Gastroesophageal sphincter (tissue), 4 donors: Measurements from ENCODE around the gene PDK4. TPM values are rescaled to one million over a fixed set of nuclear protein-coding genes. Genes with fewer than 3 reads are reported as not detected.

Source experiments
- ATAC-seq: fragments of 150-250 bp; one replicate; pipeline ENCODE4 v1.9.1; 2016; ENCODE audit warnings: mild to moderate bottlenecking, moderate library complexity
- H3K27ac ChIP-seq, 4 donors: fragments of 200-600 bp; sonication (generic) in 3 of 4; 1 replicate in 3 of 4; 2 replicates in 1 of 4; pipeline ENCODE4 v1.5.1; 2016 to 2019
- H3K27me3 ChIP-seq: fragments of 200-600 bp; sonication (generic); one replicate; pipeline ENCODE4 v1.5.1; 2019
- H3K36me3 ChIP-seq, 2 donors: fragments of 200-600 bp; sonication (generic); one replicate each; pipeline ENCODE4 v1.5.1; 2019; ENCODE audit warnings: control low read depth in 1 of 2
- H3K4me1 ChIP-seq, 3 donors: fragments of 200-600 bp; sonication (generic); 1 replicate in 2 of 3; 2 replicates in 1 of 3; pipeline ENCODE4 v1.5.1; 2016 to 2019; ENCODE audit warnings: control low read depth in 2 of 3
- H3K4me3 ChIP-seq, 2 donors: fragments of 200-600 bp; sonication (generic); one replicate each; pipeline ENCODE4 v1.5.1; 2019; ENCODE audit warnings: mild to moderate bottlenecking in 1 of 2, moderate library complexity in 1 of 2
- H3K9me3 ChIP-seq, 3 donors: fragments of 200-600 bp; sonication (generic); one replicate each; pipeline ENCODE4 v1.5.1; 2017 to 2019; ENCODE audit warnings: control low read depth in 2 of 3
- CTCF ChIP-seq, 4 experiments: fragments of 200-600 bp in 2 of 4; fragments of 450-650 bp in 2 of 4; sonication (generic) in 1 of 4; IDR thresholded peaks; one replicate each; pipeline ENCODE4 v1.5.1; 2017 to 2019; ENCODE audit warnings: antibody characterized with exemption in 4 of 4, mild to moderate bottlenecking in 2 of 4, moderate library complexity in 2 of 4
- EP300 ChIP-seq: sonication (generic); formaldehyde crosslinking; IDR thresholded peaks from one replicate; pipeline ENCODE4 v1.6.1; 2017; ENCODE audit warnings: antibody characterized with exemption, mild to moderate bottlenecking
- POLR2A ChIP-seq, 2 donors: fragments of 450-650 bp; IDR thresholded peaks; one replicate each; pipeline ENCODE4 v1.6.1; 2017; ENCODE audit warnings: antibody characterized with exemption in 2 of 2, mild to moderate bottlenecking in 2 of 2, moderate library complexity in 1 of 2
- POLR2AphosphoS5 ChIP-seq: sonication (generic); formaldehyde crosslinking; IDR thresholded peaks from one replicate; pipeline ENCODE4 v1.6.1; 2017; ENCODE audit warnings: antibody characterized with exemption
- WGBS, 2 donors: methylation state at CpG; one replicate each; pipeline ENCODE4 v1.1.5; 2018; ENCODE audit warnings: low coverage in 1 of 2; 5-methylcytosine and 5-hydroxymethylcytosine counted together
- total RNA-seq, 4 donors: library from RNA; depleted of rRNA; stranded (reverse); fragments of >200 nt; gene quantifications; one replicate each; pipeline ENCODE4 v1.1.0, GENCODE V29; 2016

PDK4 gene
- total RNA-seq, 4 donors from 2014 or later: 208 to 842 (median 506) TPM

- ATAC-seq: no peak
- no peaks in the 10 kb centered on the region for H3K27me3 ChIP-seq
- TF ChIP-seq EP300: no peak
- TF ChIP-seq POLR2A (IDR thresholded peaks at IDR 0.05): no peak
- no peak for TF ChIP-seq CTCF (IDR thresholded peaks at IDR 0.05)
- TF ChIP-seq POLR2AphosphoS5: no peak
- peaks cover 5 to 11% of the 10 kb centered on the region in 2 donors for H3K36me3 ChIP-seq
- H3K4me3 ChIP-seq: no peak overlapping the region
- peak overlapping the region in 3 of 4 donors; percentile 95 to 99 (median 97) for H3K27ac ChIP-seq
- H3K4me1 ChIP-seq: peaks cover 9 to 34% (median 13%) of the 10 kb centered on the region in 3 donors
- H3K9me3 ChIP-seq: no peaks in the 10 kb centered on the region
Observed at GRCh38 chr7:95599069-95599468, 2.8 kb upstream of the PDK4 start.

GRCh38 chr7:95598511-95598910 is 2.2 kb upstream of the PDK4 start:
- Histone ChIP-seq H3K4me1 (peaks cover 9 to 29% (median 13%) of the 10 kb centered on the region in 3 donors), H3K36me3 (peaks cover 11 to 17% of the 10 kb centered on the region in 2 donors), H3K9me3 (no peaks in the 10 kb centered on the region), H3K27me3 (no peaks in the 10 kb centered on the region), H3K4me3 (no peak overlapping the region), H3K27ac (peak overlapping the region in 3 of 4 donors; percentile 95 to 99 (median 97))
- 0 to 44% methylated on average over 1 of the region's 1 CpG for WGBS, 2 donors
- no peak for ATAC-seq
- no peak for TF ChIP-seq CTCF (IDR thresholded peaks at IDR 0.05)
- no peak for TF ChIP-seq EP300
- TF ChIP-seq POLR2A (IDR thresholded peaks at IDR 0.05): no peak
- TF ChIP-seq POLR2AphosphoS5: no peak

- peak overlapping the region; percentile 95 to 99 (median 98) for H3K27ac ChIP-seq
- peaks cover 9 to 50% (median 10%) of the 10 kb centered on the region in 3 donors for H3K4me1 ChIP-seq
- H3K27me3 ChIP-seq: no peaks in the 10 kb centered on the region
- TF ChIP-seq CTCF (IDR thresholded peaks at IDR 0.05): no peak
- no peak for TF ChIP-seq POLR2AphosphoS5
- TF ChIP-seq EP300: no peak
- no peak for TF ChIP-seq POLR2A (IDR thresholded peaks at IDR 0.05)
- WGBS, 2 donors: 0 to 12% methylated on average over 3 to 7 of the region's 8 CpGs
- peaks cover 22 to 44% of the 10 kb centered on the region in 2 donors for H3K36me3 ChIP-seq
- ATAC-seq: no peak
- peak overlapping the region; percentile 80 to 98 for H3K4me3 ChIP-seq
- H3K9me3 ChIP-seq: no peaks in the 10 kb centered on the region
Observed at GRCh38 chr7:95595746-95596197, 544 bp downstream of the PDK4 start.

- no peak for ATAC-seq
- no peaks in the 10 kb centered on the region for H3K27me3 ChIP-seq
- H3K36me3 ChIP-seq: peaks cover 22 to 60% of the 10 kb centered on the region in 2 donors
- peak overlapping the region; percentile 78 to 99 (median 97) for H3K27ac ChIP-seq
- H3K4me1 ChIP-seq: peaks cover 11 to 62% (median 19%) of the 10 kb centered on the region in 3 donors
- H3K4me3 ChIP-seq: peak overlapping the region; percentile 80 to 98
- H3K9me3 ChIP-seq: no peaks in the 10 kb centered on the region
- TF ChIP-seq POLR2A (IDR thresholded peaks at IDR 0.05) (peak in 1 of 2 donors; percentile 13), CTCF (IDR thresholded peaks at IDR 0.05) (no peak), EP300 (no peak), POLR2AphosphoS5 (peak; percentile 66)
Observed at GRCh38 chr7:95594185-95594584, 2.1 kb downstream of the PDK4 start.

GRCh38 chr7:95593343-95593742 is 3.0 kb downstream of the PDK4 start:
- WGBS, 2 donors: 42 to 45% methylated on average over 2 of the region's 2 CpGs

More at GRCh38 chr7:95593343-95593742, 3.0 kb downstream of the PDK4 start:
- peaks cover 15 to 62% (median 17%) of the 10 kb centered on the region in 3 donors for H3K4me1 ChIP-seq
- peak overlapping the region; percentile 80 to 98 for H3K4me3 ChIP-seq
- no peak for ATAC-seq
- H3K9me3 ChIP-seq: no peaks in the 10 kb centered on the region
- peak overlapping the region; percentile 78 to 99 (median 97) for H3K27ac ChIP-seq
- TF ChIP-seq POLR2AphosphoS5 (peak; percentile 45), CTCF (IDR thresholded peaks at IDR 0.05) (no peak)
- peaks cover 27 to 68% of the 10 kb centered on the region in 2 donors for H3K36me3 ChIP-seq
- no peaks in the 10 kb centered on the region for H3K27me3 ChIP-seq
